SK-N-SH (cell line): ENCODE results near the gene PCBP3. TPM values are rescaled to one million over a fixed set of nuclear protein-coding genes. Genes with fewer than 3 reads are reported as not detected.

Source experiments
- CTCF ChIA-PET: fragments of 300-600, 350-600 bp; formaldehyde crosslinking; extraction: SDS; loops from one replicate; lab custom pipeline; 2021; lab: Yijun Ruan, JAX
- POLR2A ChIA-PET: fragments of 350-600 bp; sonication (Branson Sonifier 250); formaldehyde crosslinking; extraction: SDS; loops from one replicate; lab custom pipeline; 2020; ENCODE audit warnings: antibody characterized with exemption, inconsistent platforms; lab: Yijun Ruan, JAX
- DNase-seq: peaks from one replicate; pipeline ENCODE4 v3.0.0; 2012
- H2AFZ ChIP-seq: fragments of 200-600 bp; sonication (generic); 2 replicates; pipeline ENCODE4 v1.8.1; 2016; ENCODE audit warnings: antibody characterized with exemption, mild to moderate bottlenecking, low read depth
- H3F3A ChIP-seq: fragments of 200-600 bp; sonication (generic); replicated peaks from 2 replicates; pipeline ENCODE3; 2016; ENCODE audit warnings: antibody characterized with exemption, mild to moderate bottlenecking; ENCODE audit not compliant: insufficient read depth
- H3K27ac ChIP-seq, 2 experiments: fragments of 200-500 bp in 1 of 2; fragments of 200-600 bp in 1 of 2; sonication (Bioruptor generic) in 1 of 2; sonication (generic), shearing (Covaris generic) in 1 of 2; 2 replicates each; pipeline versions ENCODE4 v1.5.1 to v1.6.1; 2014 to 2016; ENCODE audit warnings: low read depth in 2 of 2, inconsistent platforms in 1 of 2, low read length in 1 of 2, mild to moderate bottlenecking in 1 of 2, mixed read lengths in 1 of 2
- H3K27me3 ChIP-seq: fragments of 200-600 bp; sonication (generic), shearing (Covaris generic); 2 replicates; pipeline ENCODE4 v1.6.1; 2016; ENCODE audit warnings: mixed run types; ENCODE audit not compliant: insufficient read depth
- H3K36me3 ChIP-seq, 2 experiments: fragments of 200-500 bp in 1 of 2; fragments of 200-600 bp in 1 of 2; sonication (Bioruptor generic) in 1 of 2; sonication (generic) in 1 of 2; replicated peaks in 1 of 2; 2 replicates each; pipeline versions ENCODE3 to v1.5.1; 2014 to 2016; ENCODE audit warnings: low read length in 1 of 2, mild to moderate bottlenecking in 1 of 2; ENCODE audit not compliant: insufficient read depth in 2 of 2, control insufficient read depth in 1 of 2
- H3K4me1 ChIP-seq, 2 experiments: fragments of 200-500 bp in 1 of 2; fragments of 200-600 bp in 1 of 2; sonication (Bioruptor generic) in 1 of 2; sonication (generic), shearing (Covaris generic) in 1 of 2; 2 replicates each; pipeline versions ENCODE4 v1.5.1 to v1.6.1; 2014 to 2016; ENCODE audit warnings: low read depth in 1 of 2, low read length in 1 of 2, mixed run types in 1 of 2; ENCODE audit not compliant: insufficient read depth in 2 of 2, control insufficient read depth in 1 of 2
- H3K4me2 ChIP-seq: fragments of 200-600 bp; sonication (generic), shearing (Covaris generic); 2 replicates; pipeline ENCODE4 v1.6.1; 2017; ENCODE audit warnings: mixed run types
- H3K4me3 ChIP-seq, 2 experiments: fragments of 200-500 bp in 1 of 2; fragments of 200-600 bp in 1 of 2; sonication (Bioruptor generic) in 1 of 2; sonication (generic), shearing (Covaris generic) in 1 of 2; 2 replicates each; pipeline versions ENCODE4 v1.5.1 to v1.8.1; 2014 to 2016; ENCODE audit warnings: low read depth in 2 of 2, inconsistent platforms in 1 of 2, low read length in 1 of 2, mild to moderate bottlenecking in 1 of 2, mixed read lengths in 1 of 2, moderate library complexity in 1 of 2
- H3K79me2 ChIP-seq: fragments of 200-600 bp; sonication (generic); 2 replicates; pipeline ENCODE4 v1.8.1; 2017; ENCODE audit warnings: mild to moderate bottlenecking; ENCODE audit not compliant: insufficient read depth
- H3K9ac ChIP-seq: fragments of 200-600 bp; sonication (generic); 2 replicates; pipeline ENCODE4 v1.6.1; 2017; ENCODE audit warnings: mixed run types
- H3K9me2 ChIP-seq: fragments of 200-600 bp; sonication (generic); 2 replicates; pipeline ENCODE4 v1.6.1; 2017; ENCODE audit warnings: mixed run types
- H3K9me3 ChIP-seq: fragments of 200-600 bp; sonication (generic); 2 replicates; pipeline ENCODE4 v1.6.1; 2017; ENCODE audit warnings: mixed run types, mild to moderate bottlenecking, moderate library complexity
- H4K20me1 ChIP-seq: fragments of 200-600 bp; sonication (generic); 2 replicates; pipeline ENCODE4 v1.6.1; 2017; ENCODE audit warnings: mild to moderate bottlenecking, mixed run types; ENCODE audit not compliant: insufficient read depth
- CTCF ChIP-seq: fragments of 200-600 bp; sonication (generic); IDR thresholded peaks from 2 replicates; pipeline ENCODE4 v1.6.1; 2017; ENCODE audit warnings: antibody characterized with exemption, mild to moderate bottlenecking, moderate library complexity
- FOSL2 ChIP-seq: IDR thresholded peaks from 2 replicates; pipeline ENCODE4 v1.4.0; 2012; ENCODE audit warnings: low read depth, mild to moderate bottlenecking, moderate library complexity, borderline replicate concordance
- FOXJ3 ChIP-seq: sonication (generic); formaldehyde crosslinking; IDR thresholded peaks from 2 replicates; pipeline ENCODE4 v1.5.1; 2020; ENCODE audit warnings: mild to moderate bottlenecking, missing genetic modification reagents
- MAX ChIP-seq: IDR thresholded peaks from 2 replicates; pipeline ENCODE4 v1.4.0; 2012; ENCODE audit warnings: low read depth
- NFIC ChIP-seq: IDR thresholded peaks from 2 replicates; pipeline ENCODE4 v1.4.0; 2012; ENCODE audit warnings: borderline replicate concordance
- NRF1 ChIP-seq: IDR thresholded peaks from 2 replicates; pipeline ENCODE4 v1.6.1; 2012; ENCODE audit warnings: low read depth, mild to moderate bottlenecking, low read length
- POLR2AphosphoS5 ChIP-seq: IDR thresholded peaks from 2 replicates; pipeline ENCODE4 v1.6.1; 2012; ENCODE audit warnings: low read depth, low read length
- RAD21 ChIP-seq: IDR thresholded peaks from 2 replicates; pipeline ENCODE4 v1.6.1; 2012; ENCODE audit warnings: mild to moderate bottlenecking, low read length
- RFX5 ChIP-seq: IDR thresholded peaks from 2 replicates; pipeline ENCODE4 v1.6.1; 2012; ENCODE audit warnings: mild to moderate bottlenecking, improper control_type of control experiment, low read length
- TAF1 ChIP-seq: IDR thresholded peaks from 2 replicates; pipeline ENCODE4 v1.6.1; 2012; ENCODE audit warnings: low read depth, mild to moderate bottlenecking, low read length, moderate library complexity, borderline replicate concordance
- TCF12 ChIP-seq: IDR thresholded peaks from 2 replicates; pipeline ENCODE4 v1.4.0; 2012
- USF1 ChIP-seq: IDR thresholded peaks from 2 replicates; pipeline ENCODE4 v1.4.0; 2012; ENCODE audit warnings: low read depth, borderline replicate concordance
- USF2 ChIP-seq: fragments of 150-350 bp; IDR thresholded peaks from 2 replicates; pipeline ENCODE4 v1.6.1; 2017; ENCODE audit warnings: antibody characterized with exemption, low read length, low read depth, borderline replicate concordance
- YY1 ChIP-seq: IDR thresholded peaks from 2 replicates; pipeline ENCODE4 v1.4.0; 2012; ENCODE audit warnings: low read depth, mild to moderate bottlenecking
- WGBS: methylation state at CpG from one replicate; pipeline ENCODE4 v1.1.6; 2017; ENCODE audit warnings: low lambda C conversion rate; 5-methylcytosine and 5-hydroxymethylcytosine counted together
- polyA plus RNA-seq, 3 experiments: library from polyadenylated mRNA; depleted of rRNA; stranded (reverse); fragments of >200 nt; gene quantifications; 2 replicates each; pipeline ENCODE4 v1.2.3, GENCODE V29; 2012
- TF ChIP-seq, protein P1 (sequence below): IDR thresholded peaks from 2 replicates; pipeline ENCODE4 v1.6.1; 2012; ENCODE audit warnings: mild to moderate bottlenecking, low read depth, low read length, moderate library complexity

PCBP3 gene
- polyA plus RNA-seq, 1 of the 3 experiments (the other 2 are of a cell fraction) = 9.5 TPM

GRCh38 chr21:45822429-45823099, 179.0 kb downstream of the PCBP3 start:
- no peaks in the 10 kb centered on the region for H4K20me1 ChIP-seq
- H3K9me2 ChIP-seq = no peaks in the 10 kb centered on the region
- ChIA-PET POLR2A (no interaction called here), CTCF (interaction anchor here (1.2 to 4.7 kb wide), 4 partner anchors 13 to 682 kb away, joined by 3 to 127 read pairs (median 8); no protein-coding TSS in a partner anchor)
- no peak overlapping the region for H3K9ac ChIP-seq
- peaks cover 8 to 38% of the 10 kb centered on the region in 2 experiments; a peak in 2 of 4 replicates for H3K4me1 ChIP-seq
- no peaks in the 10 kb centered on the region for H3F3A ChIP-seq
- H3K27me3 ChIP-seq = no peaks in the 10 kb centered on the region
- peak; percentile 14 for DNase-seq
- H3K9me3 ChIP-seq = no peaks in the 10 kb centered on the region
- H2AFZ ChIP-seq = no peak overlapping the region
- H3K36me3 ChIP-seq = no peaks in the 10 kb centered on the region
- TF ChIP-seq USF1 (no peak), FOXJ3 (CRISPR knock-in tag) (no peak), FOSL2 (no peak), YY1 (no peak)
- no peak overlapping the region for H3K4me2 ChIP-seq
- 88% methylated on average over 8 of the region's 9 CpGs for WGBS
- H3K27ac ChIP-seq = no peak overlapping the region
- no peak overlapping the region for H3K4me3 ChIP-seq
- no peaks in the 10 kb centered on the region for H3K79me2 ChIP-seq

DNA sequence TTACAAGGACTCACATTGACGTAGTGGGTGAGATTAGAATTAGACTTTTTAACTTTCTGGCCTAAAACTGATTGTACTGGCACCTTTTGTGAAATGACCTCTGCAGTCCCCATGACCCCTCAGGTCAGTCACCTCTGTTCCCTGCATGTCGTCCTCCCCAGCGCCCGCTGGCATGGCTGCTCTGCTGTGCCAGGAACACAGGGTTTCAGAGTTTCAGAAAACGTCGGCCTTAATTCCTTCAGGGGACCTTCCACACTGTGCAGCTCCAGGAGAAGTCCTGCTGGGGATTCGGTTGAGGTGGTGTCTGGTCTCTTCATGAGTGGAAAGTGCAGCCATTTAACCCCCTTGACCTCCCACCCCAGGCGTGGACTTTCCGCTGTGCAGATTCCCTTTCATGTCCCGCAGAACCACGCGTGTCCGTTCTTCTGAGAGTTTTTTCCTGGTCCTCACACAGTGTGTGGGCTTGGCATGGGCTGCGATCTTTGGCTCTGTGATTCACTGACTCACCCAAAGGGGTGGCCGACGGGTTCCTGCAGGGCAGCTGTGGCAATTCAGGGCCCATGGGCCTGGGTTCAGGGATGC, 179.7 kb downstream of the PCBP3 start:
- H3K4me3 ChIP-seq = no peak overlapping the region
- no peaks in the 10 kb centered on the region for H3K79me2 ChIP-seq
- no peaks in the 10 kb centered on the region for H4K20me1 ChIP-seq
- no peak overlapping the region for H2AFZ ChIP-seq
- H3K36me3 ChIP-seq = no peaks in the 10 kb centered on the region
- CTCF ChIA-PET = no interaction called here
- no peak overlapping the region for H3K9ac ChIP-seq
- POLR2A ChIA-PET = no interaction called here
- H3K27ac ChIP-seq = no peak overlapping the region
- no peaks in the 10 kb centered on the region for H3K9me2 ChIP-seq
- no peaks in the 10 kb centered on the region for H3K27me3 ChIP-seq
- no peaks in the 10 kb centered on the region for H3F3A ChIP-seq
- H3K4me2 ChIP-seq = no peak overlapping the region
- H3K4me1 ChIP-seq = peaks cover 7 to 38% of the 10 kb centered on the region in 2 experiments; a peak in 2 of 4 replicates
- no peak for DNase-seq
- no peaks in the 10 kb centered on the region for H3K9me3 ChIP-seq
- 96% methylated on average over 16 of the region's 16 CpGs for WGBS
- TF ChIP-seq TCF12 = no peak
- no peak for TF ChIP-seq NFIC
- TF ChIP-seq, protein P1, sequence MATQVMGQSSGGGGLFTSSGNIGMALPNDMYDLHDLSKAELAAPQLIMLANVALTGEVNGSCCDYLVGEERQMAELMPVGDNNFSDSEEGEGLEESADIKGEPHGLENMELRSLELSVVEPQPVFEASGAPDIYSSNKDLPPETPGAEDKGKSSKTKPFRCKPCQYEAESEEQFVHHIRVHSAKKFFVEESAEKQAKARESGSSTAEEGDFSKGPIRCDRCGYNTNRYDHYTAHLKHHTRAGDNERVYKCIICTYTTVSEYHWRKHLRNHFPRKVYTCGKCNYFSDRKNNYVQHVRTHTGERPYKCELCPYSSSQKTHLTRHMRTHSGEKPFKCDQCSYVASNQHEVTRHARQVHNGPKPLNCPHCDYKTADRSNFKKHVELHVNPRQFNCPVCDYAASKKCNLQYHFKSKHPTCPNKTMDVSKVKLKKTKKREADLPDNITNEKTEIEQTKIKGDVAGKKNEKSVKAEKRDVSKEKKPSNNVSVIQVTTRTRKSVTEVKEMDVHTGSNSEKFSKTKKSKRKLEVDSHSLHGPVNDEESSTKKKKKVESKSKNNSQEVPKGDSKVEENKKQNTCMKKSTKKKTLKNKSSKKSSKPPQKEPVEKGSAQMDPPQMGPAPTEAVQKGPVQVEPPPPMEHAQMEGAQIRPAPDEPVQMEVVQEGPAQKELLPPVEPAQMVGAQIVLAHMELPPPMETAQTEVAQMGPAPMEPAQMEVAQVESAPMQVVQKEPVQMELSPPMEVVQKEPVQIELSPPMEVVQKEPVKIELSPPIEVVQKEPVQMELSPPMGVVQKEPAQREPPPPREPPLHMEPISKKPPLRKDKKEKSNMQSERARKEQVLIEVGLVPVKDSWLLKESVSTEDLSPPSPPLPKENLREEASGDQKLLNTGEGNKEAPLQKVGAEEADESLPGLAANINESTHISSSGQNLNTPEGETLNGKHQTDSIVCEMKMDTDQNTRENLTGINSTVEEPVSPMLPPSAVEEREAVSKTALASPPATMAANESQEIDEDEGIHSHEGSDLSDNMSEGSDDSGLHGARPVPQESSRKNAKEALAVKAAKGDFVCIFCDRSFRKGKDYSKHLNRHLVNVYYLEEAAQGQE = no peak
- no peak for TF ChIP-seq RFX5
- no peak for TF ChIP-seq RAD21
- no peak for TF ChIP-seq TAF1
- no peak for TF ChIP-seq USF2
- TF ChIP-seq POLR2AphosphoS5 = no peak
- TF ChIP-seq FOSL2 = no peak
- no peak for TF ChIP-seq CTCF
- TF ChIP-seq NRF1 = no peak
- TF ChIP-seq MAX = no peak
